GM12878 (cell line): ENCODE data around the gene UBC. TPM values are rescaled to one million over a fixed set of nuclear protein-coding genes. Genes with fewer than 3 reads are reported as not detected.

Source experiments
- E4F1 ChIP-seq: fragments of 450-650 bp; IDR thresholded peaks from 2 replicates; pipeline ENCODE4 v1.6.1; 2018; ENCODE audit warnings: borderline replicate concordance, mild to moderate bottlenecking; ENCODE audit not compliant: partially characterized antibody
- IKZF2 ChIP-seq, 2 experiments: fragments of 450-650 bp; IDR thresholded peaks; 2 replicates each; pipeline ENCODE4 v1.6.1; 2017; ENCODE audit warnings: mild to moderate bottlenecking in 2 of 2, moderate library complexity in 2 of 2
- IRF4 ChIP-seq: IDR thresholded peaks from 2 replicates; pipeline ENCODE4 v1.6.1; 2011; ENCODE audit warnings: low read depth, low read length
- KDM1A ChIP-seq: fragments of 200-600 bp; sonication (generic); IDR thresholded peaks from 2 replicates; pipeline ENCODE4 v1.6.1; 2016; ENCODE audit warnings: borderline replicate concordance
- LARP7 ChIP-seq: fragments of 450-650 bp; IDR thresholded peaks from 2 replicates; pipeline ENCODE4 v1.6.1; 2017; ENCODE audit warnings: mild to moderate bottlenecking
- RB1 ChIP-seq: fragments of 450-650 bp; formaldehyde crosslinking; IDR thresholded peaks from 2 replicates; pipeline ENCODE4 v1.6.1; 2017; ENCODE audit warnings: mild to moderate bottlenecking, borderline replicate concordance
- SMAD5 ChIP-seq: IDR thresholded peaks from 2 replicates; pipeline ENCODE4 v1.6.1; 2016; ENCODE audit warnings: antibody characterized with exemption, low read depth
- SP1 ChIP-seq: IDR thresholded peaks from one replicate; pipeline ENCODE4 v1.6.1; 2011; ENCODE audit warnings: low read depth, low read length
- SREBF2 ChIP-seq: IDR thresholded peaks from 2 replicates; pipeline ENCODE4 v1.6.1; 2012; ENCODE audit warnings: mild to moderate bottlenecking, low read length
- SRF ChIP-seq, 2 experiments: IDR thresholded peaks; 2 replicates each; pipeline ENCODE4 v1.6.1; 2011; ENCODE audit warnings: low read depth in 2 of 2, low read length in 2 of 2, mild to moderate bottlenecking in 1 of 2, moderate library complexity in 1 of 2
- ZNF592 ChIP-seq: fragments of 450-650 bp; IDR thresholded peaks from 2 replicates; pipeline ENCODE4 v1.6.1; 2017; ENCODE audit warnings: mild to moderate bottlenecking, moderate library complexity
- ZSCAN29 ChIP-seq: fragments of 450-650 bp; IDR thresholded peaks from 2 replicates; pipeline ENCODE4 v1.6.1; 2017; ENCODE audit warnings: mild to moderate bottlenecking, moderate library complexity
- polyA plus RNA-seq, 11 experiments: library from polyadenylated mRNA; depleted of rRNA in 4 of 11; unstranded in 6 of 11; stranded (reverse) in 5 of 11; fragments of >200 nt; fragmentation: Nextera tagmentation in 4 of 11; fragmentation: Illumina TruSeq in 1 of 11; extraction: Ambion mirVana in 4 of 11; extraction: Trizol in 1 of 11; gene quantifications; 1 replicate in 1 of 11; 2 replicates in 10 of 11; pipeline versions ENCODE4 v1.2.1 to v1.2.3, GENCODE V29; 2011 to 2016; ENCODE audit warnings: inconsistent platforms in 2 of 11, missing spikeins in 2 of 11, low read depth in 1 of 11
- total RNA-seq, 4 experiments: library from RNA; depleted of rRNA in 3 of 4; stranded (reverse); fragments of >200 nt in 3 of 4; fragmentation: Illumina TruSeq in 1 of 4; extraction: Trizol in 1 of 4; gene quantifications; 2 replicates each; pipeline versions ENCODE4 v1.2.1 to v1.2.3, GENCODE V29; 2013 to 2021
- TF ChIP-seq, protein P1 (sequence below): IDR thresholded peaks from 2 replicates; pipeline ENCODE4 v1.6.1; 2012; ENCODE audit warnings: low read depth, low read length, improper control_type of control experiment
- TF ChIP-seq, protein P2 (sequence below): fragments of 450-650 bp; IDR thresholded peaks from 2 replicates; pipeline ENCODE4 v1.6.1; 2016; ENCODE audit warnings: mild to moderate bottlenecking, moderate library complexity, borderline replicate concordance

UBC gene
- total and polyA plus RNA-seq, 10 of the 15 experiments (the other 5 are each of a cell fraction or from before 2014, with no cell fraction given) = 653 to 1,666 (median 874) TPM

DNA sequence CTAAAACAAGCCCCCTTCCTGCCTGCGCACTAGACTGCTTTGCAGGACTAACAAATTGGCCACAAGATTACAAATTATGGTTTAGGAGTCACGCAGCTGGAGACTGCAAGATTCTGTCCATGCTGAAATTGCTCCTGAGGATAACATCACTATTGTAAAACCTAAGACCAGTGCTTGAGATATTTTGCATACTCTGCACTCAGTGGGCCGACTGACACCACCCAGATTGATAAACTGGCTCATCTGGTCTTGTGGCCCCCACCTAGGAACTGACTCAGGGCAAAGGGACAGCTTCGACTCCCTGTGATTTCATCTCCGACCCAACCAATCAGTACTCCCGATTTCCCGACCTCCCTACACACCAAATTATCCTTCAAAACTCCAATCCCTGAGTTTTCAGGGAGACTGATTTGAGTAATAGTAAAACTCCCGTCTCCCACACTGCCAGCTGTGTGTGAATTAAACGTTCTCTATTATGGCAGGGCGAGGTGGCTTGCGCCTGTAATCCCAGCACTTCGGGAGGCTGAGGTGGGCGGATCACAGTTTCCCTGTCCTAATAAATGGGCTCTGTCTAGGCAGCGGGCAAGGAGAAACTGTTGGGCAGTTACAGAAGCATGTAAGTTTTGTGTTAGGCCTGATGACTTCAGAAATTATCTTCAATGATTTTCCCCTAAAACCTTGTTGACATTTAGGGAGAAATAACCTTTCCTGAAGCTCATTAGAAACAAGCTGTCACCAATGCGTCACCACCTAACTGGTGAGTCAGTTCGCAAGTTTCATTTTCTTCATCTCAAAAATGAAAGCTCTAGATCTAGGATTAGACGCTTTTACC lies 5.3 kb upstream of the UBC start (continued):
- no peak for TF ChIP-seq KDM1A
- peak; percentile 72 for TF ChIP-seq SP1
- TF ChIP-seq E4F1 = no peak
- TF ChIP-seq SRF (IDR thresholded peaks at IDR 0.05; ENCODE audit: low read depth in 2 of 2, low read length in 2 of 2) = 0 out of 4 replicates have a peak, but pooled peaks of 1 of the 2 experiments have one; percentile 14
- peak; percentile 64; the same call in 1 of the 2 replicates for TF ChIP-seq LARP7
- TF ChIP-seq ZSCAN29 = no peak
- 0 out of 2 replicates have a peak, but pooled peaks have one; percentile 24 for TF ChIP-seq RB1
- TF ChIP-seq, protein P1, sequence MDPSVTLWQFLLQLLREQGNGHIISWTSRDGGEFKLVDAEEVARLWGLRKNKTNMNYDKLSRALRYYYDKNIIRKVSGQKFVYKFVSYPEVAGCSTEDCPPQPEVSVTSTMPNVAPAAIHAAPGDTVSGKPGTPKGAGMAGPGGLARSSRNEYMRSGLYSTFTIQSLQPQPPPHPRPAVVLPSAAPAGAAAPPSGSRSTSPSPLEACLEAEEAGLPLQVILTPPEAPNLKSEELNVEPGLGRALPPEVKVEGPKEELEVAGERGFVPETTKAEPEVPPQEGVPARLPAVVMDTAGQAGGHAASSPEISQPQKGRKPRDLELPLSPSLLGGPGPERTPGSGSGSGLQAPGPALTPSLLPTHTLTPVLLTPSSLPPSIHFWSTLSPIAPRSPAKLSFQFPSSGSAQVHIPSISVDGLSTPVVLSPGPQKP = no peak
- TF ChIP-seq SMAD5 = no peak
- peak; percentile 95 for TF ChIP-seq IRF4
- peak; percentile 99 for TF ChIP-seq IKZF2 (IDR thresholded peaks at IDR 0.05)
- TF ChIP-seq ZNF592 = peak; percentile 98
- TF ChIP-seq SREBF2 = no peak
- TF ChIP-seq, protein P2, sequence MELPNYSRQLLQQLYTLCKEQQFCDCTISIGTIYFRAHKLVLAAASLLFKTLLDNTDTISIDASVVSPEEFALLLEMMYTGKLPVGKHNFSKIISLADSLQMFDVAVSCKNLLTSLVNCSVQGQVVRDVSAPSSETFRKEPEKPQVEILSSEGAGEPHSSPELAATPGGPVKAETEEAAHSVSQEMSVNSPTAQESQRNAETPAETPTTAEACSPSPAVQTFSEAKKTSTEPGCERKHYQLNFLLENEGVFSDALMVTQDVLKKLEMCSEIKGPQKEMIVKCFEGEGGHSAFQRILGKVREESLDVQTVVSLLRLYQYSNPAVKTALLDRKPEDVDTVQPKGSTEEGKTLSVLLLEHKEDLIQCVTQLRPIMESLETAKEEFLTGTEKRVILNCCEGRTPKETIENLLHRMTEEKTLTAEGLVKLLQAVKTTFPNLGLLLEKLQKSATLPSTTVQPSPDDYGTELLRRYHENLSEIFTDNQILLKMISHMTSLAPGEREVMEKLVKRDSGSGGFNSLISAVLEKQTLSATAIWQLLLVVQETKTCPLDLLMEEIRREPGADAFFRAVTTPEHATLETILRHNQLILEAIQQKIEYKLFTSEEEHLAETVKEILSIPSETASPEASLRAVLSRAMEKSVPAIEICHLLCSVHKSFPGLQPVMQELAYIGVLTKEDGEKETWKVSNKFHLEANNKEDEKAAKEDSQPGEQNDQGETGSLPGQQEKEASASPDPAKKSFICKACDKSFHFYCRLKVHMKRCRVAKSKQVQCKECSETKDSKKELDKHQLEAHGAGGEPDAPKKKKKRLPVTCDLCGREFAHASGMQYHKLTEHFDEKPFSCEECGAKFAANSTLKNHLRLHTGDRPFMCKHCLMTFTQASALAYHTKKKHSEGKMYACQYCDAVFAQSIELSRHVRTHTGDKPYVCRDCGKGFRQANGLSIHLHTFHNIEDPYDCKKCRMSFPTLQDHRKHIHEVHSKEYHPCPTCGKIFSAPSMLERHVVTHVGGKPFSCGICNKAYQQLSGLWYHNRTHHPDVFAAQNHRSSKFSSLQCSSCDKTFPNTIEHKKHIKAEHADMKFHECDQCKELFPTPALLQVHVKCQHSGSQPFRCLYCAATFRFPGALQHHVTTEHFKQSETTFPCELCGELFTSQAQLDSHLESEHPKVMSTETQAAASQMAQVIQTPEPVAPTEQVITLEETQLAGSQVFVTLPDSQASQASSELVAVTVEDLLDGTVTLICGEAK = peak; percentile 31; the same call in 1 of the 2 replicates
